HepG2 (cell line): ENCODE data around the gene PCBP4. TPM values are rescaled to one million over a fixed set of nuclear protein-coding genes. Genes with fewer than 3 reads are reported as not detected.

ENCODE experiments used
- HNRNPUL1 ChIP-seq: fragments of 200-400 bp; formaldehyde crosslinking; IDR thresholded peaks from 2 replicates; pipeline ENCODE4 v1.6.1; 2017; ENCODE audit warnings: low read depth, mild to moderate bottlenecking, low read length, moderate library complexity
- KLF13 ChIP-seq: sonication (generic); formaldehyde crosslinking; IDR thresholded peaks from 2 replicates; pipeline ENCODE4 v1.4.0; 2020; ENCODE audit warnings: mild to moderate bottlenecking, missing genetic modification reagents
- MAZ ChIP-seq, 2 experiments: sonication (generic) in 1 of 2; formaldehyde crosslinking in 1 of 2; IDR thresholded peaks; 2 replicates each; pipeline versions ENCODE4 v1.5.0 to v1.6.1; 2012 to 2020; ENCODE audit warnings: low read depth in 2 of 2, mild to moderate bottlenecking in 2 of 2, borderline replicate concordance in 1 of 2, improper control_type of control experiment in 1 of 2, low read length in 1 of 2, missing genetic modification reagents in 1 of 2, moderate library complexity in 1 of 2
- NAIF1 ChIP-seq: sonication (generic); formaldehyde crosslinking; IDR thresholded peaks from 2 replicates; pipeline ENCODE4 v1.5.0; 2020; ENCODE audit warnings: mild to moderate bottlenecking, missing genetic modification reagents, borderline replicate concordance
- NR2F2 ChIP-seq: IDR thresholded peaks from 2 replicates; pipeline ENCODE4 v1.6.1; 2012; ENCODE audit warnings: low read depth, inconsistent platforms, borderline replicate concordance
- PITX1 ChIP-seq: sonication (generic); formaldehyde crosslinking; IDR thresholded peaks from 2 replicates; pipeline ENCODE4 v1.5.1; 2020; ENCODE audit warnings: mild to moderate bottlenecking, missing genetic modification reagents
- ZFP82 ChIP-seq: sonication (generic); formaldehyde crosslinking; IDR thresholded peaks from 2 replicates; pipeline ENCODE4 v1.5.1; 2020; ENCODE audit warnings: mild to moderate bottlenecking, missing genetic modification reagents, borderline replicate concordance
- ZFY ChIP-seq: sonication (generic); formaldehyde crosslinking; IDR thresholded peaks from 2 replicates; pipeline ENCODE4 v1.4.0; 2020; ENCODE audit warnings: missing genetic modification reagents
- ZNF790 ChIP-seq: sonication (generic); formaldehyde crosslinking; IDR thresholded peaks from 2 replicates; pipeline ENCODE4 v1.8.0; 2022; ENCODE audit warnings: missing genetic modification reagents, mild to moderate bottlenecking, borderline replicate concordance
- ZSCAN21 ChIP-seq: sonication (generic); formaldehyde crosslinking; IDR thresholded peaks from 2 replicates; pipeline ENCODE4 v1.8.0; 2022; ENCODE audit warnings: mild to moderate bottlenecking, missing genetic modification reagents, moderate library complexity, borderline replicate concordance
- polyA plus RNA-seq, 8 experiments: library from polyadenylated mRNA; depleted of rRNA in 3 of 8; stranded (reverse) in 7 of 8; unstranded in 1 of 8; fragments of >200 nt; fragmentation: Illumina TruSeq in 4 of 8; extraction: Trizol in 4 of 8; gene quantifications; 2 replicates each; pipeline versions ENCODE4 v1.2.1 to v1.2.3, GENCODE V29; 2011 to 2016; ENCODE audit warnings: low read depth in 4 of 8, missing spikeins in 1 of 8, mixed read lengths in 1 of 8; ENCODE audit not compliant: insufficient read depth in 1 of 8
- total RNA-seq, 5 experiments: library from RNA; depleted of rRNA; stranded (reverse); fragments of >200 nt; fragmentation: Illumina TruSeq; extraction: Trizol; gene quantifications; 2 replicates each; pipeline ENCODE4 v1.2.3, GENCODE V29; 2016; ENCODE audit warnings: low read depth in 1 of 5
- TF ChIP-seq, protein P1 (sequence below): sonication (generic); formaldehyde crosslinking; IDR thresholded peaks from 2 replicates; pipeline ENCODE4 v1.4.0; 2020; ENCODE audit warnings: missing genetic modification reagents
- TF ChIP-seq, protein P2 (sequence below): IDR thresholded peaks from 2 replicates; pipeline ENCODE4 v1.6.1; 2018; ENCODE audit warnings: missing genetic modification reagents
- TF ChIP-seq, protein P3 (sequence below), 2 experiments: fragments of 450-650 bp in 1 of 2; sonication (generic) in 1 of 2; formaldehyde crosslinking; IDR thresholded peaks; 2 replicates each; pipeline versions ENCODE4 v1.5.0 to v1.8.0; 2020 to 2022; ENCODE audit warnings: mild to moderate bottlenecking in 1 of 2, missing genetic modification reagents in 1 of 2
- TF ChIP-seq, protein P4 (sequence below): sonication (generic); formaldehyde crosslinking; conservative IDR thresholded peaks from 2 replicates; pipeline ENCODE4 v1.8.0; 2022; ENCODE audit warnings: missing genetic modification reagents
- TF ChIP-seq, protein P5 (sequence below): sonication (generic); formaldehyde crosslinking; IDR thresholded peaks from 2 replicates; pipeline ENCODE4 v1.9.0; 2021; ENCODE audit warnings: mild to moderate bottlenecking, missing genetic modification reagents

PCBP4 gene
- total and polyA plus RNA-seq, 2 of the 13 experiments (the other 11 are each of a cell fraction or from before 2014, with no cell fraction given): 36.8 to 51.3 TPM

DNA sequence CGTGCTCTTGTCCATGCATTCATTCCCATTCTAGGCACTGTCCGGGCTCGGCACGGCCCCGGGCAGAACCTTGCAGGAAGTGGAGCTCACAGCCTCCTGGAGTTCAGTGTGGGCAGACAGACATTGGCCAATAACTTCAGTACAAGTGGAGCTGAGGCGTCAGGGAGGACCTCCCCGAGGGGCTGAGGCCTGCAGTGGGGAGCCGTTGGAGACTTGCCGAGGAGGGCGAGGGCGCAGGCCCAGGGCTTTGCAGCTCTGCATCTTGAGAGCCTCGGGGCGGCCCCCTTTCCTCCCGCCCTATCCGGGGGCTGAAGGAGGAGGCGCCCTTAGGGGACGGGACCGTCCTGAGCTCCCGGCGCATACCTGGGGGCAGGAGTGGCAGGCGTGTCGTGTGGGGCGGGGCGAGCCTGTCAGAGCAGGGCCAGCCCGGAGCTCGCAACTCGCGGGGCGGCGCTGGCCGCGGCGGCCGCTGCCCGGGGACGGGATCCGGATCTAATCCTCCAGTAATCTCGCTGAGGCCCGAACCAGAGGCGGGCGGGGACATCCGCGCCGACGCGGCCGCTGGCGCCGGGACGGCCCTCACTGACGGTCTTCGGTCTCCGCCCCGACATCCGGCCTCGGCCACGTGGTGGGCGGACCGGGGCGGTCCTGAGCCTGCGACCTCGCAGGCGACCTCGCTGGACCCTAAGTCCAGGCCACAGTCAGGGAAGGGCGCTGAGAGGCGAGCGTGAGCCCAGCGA is 15.8 kb upstream of the PCBP4 start, which contains the start of gene ACY1 (continued):
- TF ChIP-seq ZNF790 (CRISPR knock-in tag) (no peak; the same call in 1 of the 2 replicates), NR2F2 (peak; percentile 68; the same call in 1 of the 2 replicates), ZFP82 (no peak), ZFY (CRISPR knock-in tag) (peak; percentile 89), KLF13 (CRISPR knock-in tag) (peak; percentile 98), NAIF1 (CRISPR knock-in tag) (no peak), HNRNPUL1 (peak; percentile 74; the same call in 1 of the 2 replicates), ZSCAN21 (peak; percentile 98), PITX1 (CRISPR knock-in tag) (peak; percentile 57; the same call in 1 of the 2 replicates), MAZ (IDR thresholded peaks at IDR 0.05; ENCODE audit: borderline replicate concordance, low read depth, low read length) (peak; percentile 80; the same call in 1 of the 2 replicates), MAZ (CRISPR knock-in tag; IDR thresholded peaks at IDR 0.05; ENCODE audit: low read depth) (peak; percentile 99)
- TF ChIP-seq, protein P1, sequence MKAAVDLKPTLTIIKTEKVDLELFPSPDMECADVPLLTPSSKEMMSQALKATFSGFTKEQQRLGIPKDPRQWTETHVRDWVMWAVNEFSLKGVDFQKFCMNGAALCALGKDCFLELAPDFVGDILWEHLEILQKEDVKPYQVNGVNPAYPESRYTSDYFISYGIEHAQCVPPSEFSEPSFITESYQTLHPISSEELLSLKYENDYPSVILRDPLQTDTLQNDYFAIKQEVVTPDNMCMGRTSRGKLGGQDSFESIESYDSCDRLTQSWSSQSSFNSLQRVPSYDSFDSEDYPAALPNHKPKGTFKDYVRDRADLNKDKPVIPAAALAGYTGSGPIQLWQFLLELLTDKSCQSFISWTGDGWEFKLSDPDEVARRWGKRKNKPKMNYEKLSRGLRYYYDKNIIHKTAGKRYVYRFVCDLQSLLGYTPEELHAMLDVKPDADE: no peak
- TF ChIP-seq, protein P2, sequence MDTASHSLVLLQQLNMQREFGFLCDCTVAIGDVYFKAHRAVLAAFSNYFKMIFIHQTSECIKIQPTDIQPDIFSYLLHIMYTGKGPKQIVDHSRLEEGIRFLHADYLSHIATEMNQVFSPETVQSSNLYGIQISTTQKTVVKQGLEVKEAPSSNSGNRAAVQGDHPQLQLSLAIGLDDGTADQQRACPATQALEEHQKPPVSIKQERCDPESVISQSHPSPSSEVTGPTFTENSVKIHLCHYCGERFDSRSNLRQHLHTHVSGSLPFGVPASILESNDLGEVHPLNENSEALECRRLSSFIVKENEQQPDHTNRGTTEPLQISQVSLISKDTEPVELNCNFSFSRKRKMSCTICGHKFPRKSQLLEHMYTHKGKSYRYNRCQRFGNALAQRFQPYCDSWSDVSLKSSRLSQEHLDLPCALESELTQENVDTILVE: peak; percentile 95; the same call in 1 of the 2 replicates
- TF ChIP-seq, protein P3, sequence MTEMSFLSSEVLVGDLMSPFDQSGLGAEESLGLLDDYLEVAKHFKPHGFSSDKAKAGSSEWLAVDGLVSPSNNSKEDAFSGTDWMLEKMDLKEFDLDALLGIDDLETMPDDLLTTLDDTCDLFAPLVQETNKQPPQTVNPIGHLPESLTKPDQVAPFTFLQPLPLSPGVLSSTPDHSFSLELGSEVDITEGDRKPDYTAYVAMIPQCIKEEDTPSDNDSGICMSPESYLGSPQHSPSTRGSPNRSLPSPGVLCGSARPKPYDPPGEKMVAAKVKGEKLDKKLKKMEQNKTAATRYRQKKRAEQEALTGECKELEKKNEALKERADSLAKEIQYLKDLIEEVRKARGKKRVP (CRISPR knock-in tag; IDR thresholded peaks at IDR 0.05): peak in 1 of 2 experiments; percentile 71; a peak in 2 of 4 replicates
- TF ChIP-seq, protein P4, sequence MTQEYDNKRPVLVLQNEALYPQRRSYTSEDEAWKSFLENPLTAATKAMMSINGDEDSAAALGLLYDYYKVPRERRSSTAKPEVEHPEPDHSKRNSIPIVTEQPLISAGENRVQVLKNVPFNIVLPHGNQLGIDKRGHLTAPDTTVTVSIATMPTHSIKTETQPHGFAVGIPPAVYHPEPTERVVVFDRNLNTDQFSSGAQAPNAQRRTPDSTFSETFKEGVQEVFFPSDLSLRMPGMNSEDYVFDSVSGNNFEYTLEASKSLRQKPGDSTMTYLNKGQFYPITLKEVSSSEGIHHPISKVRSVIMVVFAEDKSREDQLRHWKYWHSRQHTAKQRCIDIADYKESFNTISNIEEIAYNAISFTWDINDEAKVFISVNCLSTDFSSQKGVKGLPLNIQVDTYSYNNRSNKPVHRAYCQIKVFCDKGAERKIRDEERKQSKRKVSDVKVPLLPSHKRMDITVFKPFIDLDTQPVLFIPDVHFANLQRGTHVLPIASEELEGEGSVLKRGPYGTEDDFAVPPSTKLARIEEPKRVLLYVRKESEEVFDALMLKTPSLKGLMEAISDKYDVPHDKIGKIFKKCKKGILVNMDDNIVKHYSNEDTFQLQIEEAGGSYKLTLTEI (CRISPR knock-in tag): no peak
- TF ChIP-seq, protein P5, sequence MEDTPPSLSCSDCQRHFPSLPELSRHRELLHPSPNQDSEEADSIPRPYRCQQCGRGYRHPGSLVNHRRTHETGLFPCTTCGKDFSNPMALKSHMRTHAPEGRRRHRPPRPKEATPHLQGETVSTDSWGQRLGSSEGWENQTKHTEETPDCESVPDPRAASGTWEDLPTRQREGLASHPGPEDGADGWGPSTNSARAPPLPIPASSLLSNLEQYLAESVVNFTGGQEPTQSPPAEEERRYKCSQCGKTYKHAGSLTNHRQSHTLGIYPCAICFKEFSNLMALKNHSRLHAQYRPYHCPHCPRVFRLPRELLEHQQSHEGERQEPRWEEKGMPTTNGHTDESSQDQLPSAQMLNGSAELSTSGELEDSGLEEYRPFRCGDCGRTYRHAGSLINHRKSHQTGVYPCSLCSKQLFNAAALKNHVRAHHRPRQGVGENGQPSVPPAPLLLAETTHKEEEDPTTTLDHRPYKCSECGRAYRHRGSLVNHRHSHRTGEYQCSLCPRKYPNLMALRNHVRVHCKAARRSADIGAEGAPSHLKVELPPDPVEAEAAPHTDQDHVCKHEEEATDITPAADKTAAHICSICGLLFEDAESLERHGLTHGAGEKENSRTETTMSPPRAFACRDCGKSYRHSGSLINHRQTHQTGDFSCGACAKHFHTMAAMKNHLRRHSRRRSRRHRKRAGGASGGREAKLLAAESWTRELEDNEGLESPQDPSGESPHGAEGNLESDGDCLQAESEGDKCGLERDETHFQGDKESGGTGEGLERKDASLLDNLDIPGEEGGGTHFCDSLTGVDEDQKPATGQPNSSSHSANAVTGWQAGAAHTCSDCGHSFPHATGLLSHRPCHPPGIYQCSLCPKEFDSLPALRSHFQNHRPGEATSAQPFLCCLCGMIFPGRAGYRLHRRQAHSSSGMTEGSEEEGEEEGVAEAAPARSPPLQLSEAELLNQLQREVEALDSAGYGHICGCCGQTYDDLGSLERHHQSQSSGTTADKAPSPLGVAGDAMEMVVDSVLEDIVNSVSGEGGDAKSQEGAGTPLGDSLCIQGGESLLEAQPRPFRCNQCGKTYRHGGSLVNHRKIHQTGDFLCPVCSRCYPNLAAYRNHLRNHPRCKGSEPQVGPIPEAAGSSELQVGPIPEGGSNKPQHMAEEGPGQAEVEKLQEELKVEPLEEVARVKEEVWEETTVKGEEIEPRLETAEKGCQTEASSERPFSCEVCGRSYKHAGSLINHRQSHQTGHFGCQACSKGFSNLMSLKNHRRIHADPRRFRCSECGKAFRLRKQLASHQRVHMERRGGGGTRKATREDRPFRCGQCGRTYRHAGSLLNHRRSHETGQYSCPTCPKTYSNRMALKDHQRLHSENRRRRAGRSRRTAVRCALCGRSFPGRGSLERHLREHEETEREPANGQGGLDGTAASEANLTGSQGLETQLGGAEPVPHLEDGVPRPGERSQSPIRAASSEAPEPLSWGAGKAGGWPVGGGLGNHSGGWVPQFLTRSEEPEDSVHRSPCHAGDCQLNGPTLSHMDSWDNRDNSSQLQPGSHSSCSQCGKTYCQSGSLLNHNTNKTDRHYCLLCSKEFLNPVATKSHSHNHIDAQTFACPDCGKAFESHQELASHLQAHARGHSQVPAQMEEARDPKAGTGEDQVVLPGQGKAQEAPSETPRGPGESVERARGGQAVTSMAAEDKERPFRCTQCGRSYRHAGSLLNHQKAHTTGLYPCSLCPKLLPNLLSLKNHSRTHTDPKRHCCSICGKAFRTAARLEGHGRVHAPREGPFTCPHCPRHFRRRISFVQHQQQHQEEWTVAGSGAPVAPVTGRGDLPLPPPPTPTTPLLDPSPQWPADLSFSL: 0 out of 2 replicates have a peak, but pooled peaks have one; percentile 0
